HEK293 (cell line): ENCODE measurements around the gene G2E3.

Source experiments
- CTCF ChIA-PET: fragments of 350-600 bp; formaldehyde crosslinking; extraction: SDS; loops from one replicate; lab custom pipeline; 2021; ENCODE audit warnings: antibody characterized with exemption; lab: Yijun Ruan, JAX
- POLR2A ChIA-PET: fragments of 300-600 bp; formaldehyde crosslinking; extraction: SDS; loops from one replicate; lab custom pipeline; 2020; ENCODE audit warnings: antibody characterized with exemption, inconsistent platforms; lab: Yijun Ruan, JAX
- H3K27ac ChIP-seq: fragments of 200-500 bp; sonication (Bioruptor generic); 2 replicates; pipeline ENCODE4 v1.5.1; 2014; ENCODE audit warnings: low read depth, low read length, control low read depth, inconsistent platforms; ENCODE audit errors: extremely low read depth
- H3K36me3 ChIP-seq, 2 experiments: fragments of 200-500 bp in 1 of 2; sonication (Bioruptor generic) in 1 of 2; 1 replicate in 1 of 2; 2 replicates in 1 of 2; pipeline ENCODE4 v1.5.1; 2014 to 2017; ENCODE audit warnings: inconsistent platforms in 2 of 2, low read length in 2 of 2; ENCODE audit not compliant: control insufficient read depth in 2 of 2, insufficient read depth in 1 of 2
- H3K4me1 ChIP-seq: fragments of 200-500 bp; sonication (Bioruptor generic); 2 replicates; pipeline ENCODE4 v1.5.1; 2014; ENCODE audit warnings: mild to moderate bottlenecking, low read length, inconsistent platforms; ENCODE audit not compliant: control insufficient read depth, insufficient read depth
- H3K4me3 ChIP-seq: 2 replicates; pipeline ENCODE4 v1.5.1; 2011; ENCODE audit warnings: low read depth, mild to moderate bottlenecking, control low read depth, low read length, moderate library complexity
- H3K9me3 ChIP-seq: fragments of 200-500 bp; sonication (Bioruptor generic); 2 replicates; pipeline ENCODE4 v1.5.1; 2014; ENCODE audit warnings: low read depth, low read length, inconsistent platforms; ENCODE audit not compliant: control insufficient read depth, insufficient read depth
- BCL11B ChIP-seq: fragments of 450-650 bp; formaldehyde crosslinking; IDR thresholded peaks from 2 replicates; pipeline ENCODE4 v1.5.1; 2016; ENCODE audit warnings: low read depth, missing biosample characterization, missing genetic modification characterization
- EGR2 ChIP-seq: fragments of 450-650 bp; formaldehyde crosslinking; IDR thresholded peaks from 2 replicates; pipeline ENCODE4 v1.5.1; 2016; ENCODE audit warnings: low read depth, missing biosample characterization, missing genetic modification characterization
- GFI1B ChIP-seq: fragments of 450-650 bp; formaldehyde crosslinking; IDR thresholded peaks from 2 replicates; pipeline ENCODE4 v1.5.1; 2016; ENCODE audit warnings: missing biosample characterization, missing genetic modification characterization
- GLIS1 ChIP-seq: fragments of 450-650 bp; formaldehyde crosslinking; IDR thresholded peaks from 2 replicates; pipeline ENCODE4 v1.5.1; 2016; ENCODE audit warnings: missing biosample characterization, missing genetic modification characterization
- KLF10 ChIP-seq: fragments of 450-650 bp; IDR thresholded peaks from 2 replicates; pipeline ENCODE4 v1.5.1; 2018; ENCODE audit warnings: missing biosample characterization, mild to moderate bottlenecking, missing genetic modification characterization
- KLF7 ChIP-seq: fragments of 450-650 bp; formaldehyde crosslinking; IDR thresholded peaks from 2 replicates; pipeline ENCODE4 v1.5.1; 2016; ENCODE audit warnings: missing biosample characterization, missing genetic modification characterization, borderline replicate concordance
- TCF7L2 ChIP-seq: IDR thresholded peaks from 2 replicates; pipeline ENCODE4 v1.6.1; 2011; ENCODE audit warnings: low read depth, mild to moderate bottlenecking, inconsistent platforms, low read length, moderate library complexity, borderline replicate concordance
- ZBTB48 ChIP-seq: fragments of 450-650 bp; formaldehyde crosslinking; IDR thresholded peaks from 2 replicates; pipeline ENCODE4 v1.5.1; 2016; ENCODE audit warnings: missing biosample characterization, missing genetic modification characterization
- ZIC2 ChIP-seq: fragments of 450-650 bp; formaldehyde crosslinking; IDR thresholded peaks from 2 replicates; pipeline ENCODE4 v1.5.1; 2016; ENCODE audit warnings: missing biosample characterization, missing genetic modification characterization
- ZNF140 ChIP-seq: fragments of 450-650 bp; formaldehyde crosslinking; IDR thresholded peaks from 2 replicates; pipeline ENCODE4 v1.5.1; 2016; ENCODE audit warnings: missing biosample characterization, missing genetic modification characterization
- ZNF169 ChIP-seq: fragments of 450-650 bp; formaldehyde crosslinking; IDR thresholded peaks from 2 replicates; pipeline ENCODE4 v1.5.1; 2016; ENCODE audit warnings: missing biosample characterization, missing genetic modification characterization
- ZNF211 ChIP-seq: fragments of 450-650 bp; formaldehyde crosslinking; IDR thresholded peaks from 2 replicates; pipeline ENCODE4 v1.5.1; 2016; ENCODE audit warnings: low read depth, missing biosample characterization, missing genetic modification characterization
- ZNF404 ChIP-seq: fragments of 450-650 bp; formaldehyde crosslinking; IDR thresholded peaks from 2 replicates; pipeline ENCODE4 v1.5.1; 2017; ENCODE audit warnings: missing biosample characterization, missing genetic modification characterization
- ZNF423 ChIP-seq: fragments of 450-650 bp; formaldehyde crosslinking; IDR thresholded peaks from 2 replicates; pipeline ENCODE4 v1.5.1; 2016; ENCODE audit warnings: missing biosample characterization, missing genetic modification characterization
- ZNF626 ChIP-seq: fragments of 450-650 bp; sonication (Bioruptor Pico); formaldehyde crosslinking; IDR thresholded peaks from 2 replicates; pipeline ENCODE4 v1.5.1; 2018; ENCODE audit warnings: missing biosample characterization, missing genetic modification characterization, inconsistent platforms
- ZNF629 ChIP-seq: fragments of 450-650 bp; formaldehyde crosslinking; IDR thresholded peaks from 2 replicates; pipeline ENCODE4 v1.5.1; 2017; ENCODE audit warnings: missing biosample characterization, missing genetic modification characterization
- ZNF660 ChIP-seq: fragments of 450-650 bp; IDR thresholded peaks from 2 replicates; pipeline ENCODE4 v1.5.1; 2018; ENCODE audit warnings: missing biosample characterization, mild to moderate bottlenecking, missing genetic modification characterization
- ZSCAN23 ChIP-seq: fragments of 450-650 bp; formaldehyde crosslinking; IDR thresholded peaks from 2 replicates; pipeline ENCODE4 v1.5.1; 2016; ENCODE audit warnings: missing biosample characterization, missing genetic modification characterization
- TF ChIP-seq, protein P1 (sequence below): fragments of 450-650 bp; formaldehyde crosslinking; IDR thresholded peaks from 2 replicates; pipeline ENCODE4 v1.5.1; 2016; ENCODE audit warnings: missing biosample characterization, missing genetic modification characterization
- TF ChIP-seq, protein P2 (sequence below): fragments of 450-650 bp; IDR thresholded peaks from 2 replicates; pipeline ENCODE4 v1.5.1; 2018; ENCODE audit warnings: missing biosample characterization, mild to moderate bottlenecking, missing genetic modification characterization
- TF ChIP-seq, protein P3 (sequence below): fragments of 450-650 bp; formaldehyde crosslinking; IDR thresholded peaks from 2 replicates; pipeline ENCODE4 v1.5.1; 2016; ENCODE audit warnings: missing biosample characterization, missing genetic modification characterization
- TF ChIP-seq, protein P4 (sequence below): fragments of 450-650 bp; formaldehyde crosslinking; conservative IDR thresholded peaks from 2 replicates; pipeline ENCODE4 v1.5.1; 2016; ENCODE audit warnings: low read depth, missing biosample characterization, missing genetic modification characterization

G2E3 gene

DNA sequence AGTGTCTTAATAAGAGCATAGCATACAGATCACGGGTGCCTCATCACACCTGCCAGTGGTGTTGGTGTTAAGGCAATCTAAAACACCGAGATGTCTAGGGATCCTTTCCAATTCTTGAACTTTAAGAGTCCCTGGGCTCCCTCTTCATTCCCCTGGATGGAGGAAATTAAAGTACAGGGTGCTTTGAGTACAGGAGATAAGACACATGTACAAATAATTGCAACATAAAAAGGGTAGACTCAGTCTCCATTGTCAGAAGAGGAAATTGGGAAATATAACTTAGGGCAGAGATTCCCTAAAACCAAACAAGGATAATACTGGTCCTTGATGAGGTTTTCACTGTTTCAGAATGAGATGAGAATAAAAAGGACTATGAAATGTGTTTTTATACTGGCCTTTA, 98.1 kb downstream of the G2E3 start:
- H3K4me1 ChIP-seq, result no peaks in the 10 kb centered on the region
- ChIA-PET CTCF (interaction anchor here (0.7 to 1.0 kb wide), 2 partner anchors 9 to 14 kb away, joined by 3 read pairs; no protein-coding TSS in a partner anchor), POLR2A (no interaction called here)
- no peak overlapping the region for H3K27ac ChIP-seq
- H3K36me3 ChIP-seq, result peaks cover 46 to 75% of the 10 kb centered on the region in 2 experiments
- no peak overlapping the region for H3K4me3 ChIP-seq
- no peak for TF ChIP-seq KLF7
- TF ChIP-seq, protein P1, sequence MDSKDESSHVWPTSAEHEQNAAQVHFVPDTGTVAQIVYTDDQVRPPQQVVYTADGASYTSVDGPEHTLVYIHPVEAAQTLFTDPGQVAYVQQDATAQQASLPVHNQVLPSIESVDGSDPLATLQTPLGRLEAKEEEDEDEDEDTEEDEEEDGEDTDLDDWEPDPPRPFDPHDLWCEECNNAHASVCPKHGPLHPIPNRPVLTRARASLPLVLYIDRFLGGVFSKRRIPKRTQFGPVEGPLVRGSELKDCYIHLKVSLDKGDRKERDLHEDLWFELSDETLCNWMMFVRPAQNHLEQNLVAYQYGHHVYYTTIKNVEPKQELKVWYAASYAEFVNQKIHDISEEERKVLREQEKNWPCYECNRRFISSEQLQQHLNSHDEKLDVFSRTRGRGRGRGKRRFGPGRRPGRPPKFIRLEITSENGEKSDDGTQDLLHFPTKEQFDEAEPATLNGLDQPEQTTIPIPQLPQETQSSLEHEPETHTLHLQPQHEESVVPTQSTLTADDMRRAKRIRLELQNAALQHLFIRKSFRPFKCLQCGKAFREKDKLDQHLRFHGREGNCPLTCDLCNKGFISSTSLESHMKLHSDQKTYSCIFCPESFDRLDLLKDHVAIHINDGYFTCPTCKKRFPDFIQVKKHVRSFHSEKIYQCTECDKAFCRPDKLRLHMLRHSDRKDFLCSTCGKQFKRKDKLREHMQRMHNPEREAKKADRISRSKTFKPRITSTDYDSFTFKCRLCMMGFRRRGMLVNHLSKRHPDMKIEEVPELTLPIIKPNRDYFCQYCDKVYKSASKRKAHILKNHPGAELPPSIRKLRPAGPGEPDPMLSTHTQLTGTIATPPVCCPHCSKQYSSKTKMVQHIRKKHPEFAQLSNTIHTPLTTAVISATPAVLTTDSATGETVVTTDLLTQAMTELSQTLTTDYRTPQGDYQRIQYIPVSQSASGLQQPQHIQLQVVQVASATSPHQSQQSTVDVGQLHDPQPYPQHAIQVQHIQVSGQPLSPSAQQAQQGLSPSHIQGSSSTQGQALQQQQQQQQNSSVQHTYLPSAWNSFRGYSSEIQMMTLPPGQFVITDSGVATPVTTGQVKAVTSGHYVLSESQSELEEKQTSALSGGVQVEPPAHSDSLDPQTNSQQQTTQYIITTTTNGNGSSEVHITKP (tag by site-specific recombination), result no peak
- 0 out of 2 replicates have a peak, but pooled peaks have one; percentile 36 for TF ChIP-seq ZBTB48
- TF ChIP-seq, protein P2, sequence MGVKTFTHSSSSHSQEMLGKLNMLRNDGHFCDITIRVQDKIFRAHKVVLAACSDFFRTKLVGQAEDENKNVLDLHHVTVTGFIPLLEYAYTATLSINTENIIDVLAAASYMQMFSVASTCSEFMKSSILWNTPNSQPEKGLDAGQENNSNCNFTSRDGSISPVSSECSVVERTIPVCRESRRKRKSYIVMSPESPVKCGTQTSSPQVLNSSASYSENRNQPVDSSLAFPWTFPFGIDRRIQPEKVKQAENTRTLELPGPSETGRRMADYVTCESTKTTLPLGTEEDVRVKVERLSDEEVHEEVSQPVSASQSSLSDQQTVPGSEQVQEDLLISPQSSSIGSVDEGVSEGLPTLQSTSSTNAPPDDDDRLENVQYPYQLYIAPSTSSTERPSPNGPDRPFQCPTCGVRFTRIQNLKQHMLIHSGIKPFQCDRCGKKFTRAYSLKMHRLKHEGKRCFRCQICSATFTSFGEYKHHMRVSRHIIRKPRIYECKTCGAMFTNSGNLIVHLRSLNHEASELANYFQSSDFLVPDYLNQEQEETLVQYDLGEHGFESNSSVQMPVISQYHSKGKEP (tag by site-specific recombination), result no peak
- H3K9me3 ChIP-seq, result no peaks in the 10 kb centered on the region

DNA sequence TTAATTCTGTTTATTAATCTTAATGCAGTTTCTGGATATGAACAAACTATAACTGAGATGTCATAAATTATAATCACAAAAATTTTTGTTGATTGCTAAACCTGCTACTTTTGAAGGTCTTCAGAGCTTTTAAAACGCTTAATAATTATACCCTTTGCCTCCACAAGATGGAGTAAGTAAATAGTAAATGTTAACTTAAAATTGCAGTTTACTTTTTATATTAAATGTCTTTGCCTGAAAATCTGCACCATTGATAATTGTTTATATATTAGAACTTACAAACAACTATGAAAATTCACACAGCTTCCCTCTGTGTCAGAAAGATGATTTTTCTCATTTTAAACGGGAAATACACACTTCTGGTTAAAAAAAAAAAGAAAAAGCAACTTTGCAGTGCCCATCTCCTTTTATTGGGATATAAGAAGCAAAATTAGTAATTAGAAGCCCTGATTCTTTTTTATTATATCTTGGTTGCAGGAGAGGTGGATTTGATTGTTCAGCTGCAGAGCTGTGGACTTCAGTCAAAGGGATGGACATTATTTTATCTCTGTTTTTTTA, 98.7 kb downstream of the G2E3 start:
- no peak for TF ChIP-seq ZNF140
- no peak for TF ChIP-seq ZNF169 (tag by site-specific recombination)
- TF ChIP-seq ZNF660 (tag by site-specific recombination), result no peak
- no peak for TF ChIP-seq GLIS1 (tag by site-specific recombination)
- no peak for TF ChIP-seq BCL11B (tag by site-specific recombination)
- no peak for TF ChIP-seq GFI1B (tag by site-specific recombination)
- TF ChIP-seq, protein P3, sequence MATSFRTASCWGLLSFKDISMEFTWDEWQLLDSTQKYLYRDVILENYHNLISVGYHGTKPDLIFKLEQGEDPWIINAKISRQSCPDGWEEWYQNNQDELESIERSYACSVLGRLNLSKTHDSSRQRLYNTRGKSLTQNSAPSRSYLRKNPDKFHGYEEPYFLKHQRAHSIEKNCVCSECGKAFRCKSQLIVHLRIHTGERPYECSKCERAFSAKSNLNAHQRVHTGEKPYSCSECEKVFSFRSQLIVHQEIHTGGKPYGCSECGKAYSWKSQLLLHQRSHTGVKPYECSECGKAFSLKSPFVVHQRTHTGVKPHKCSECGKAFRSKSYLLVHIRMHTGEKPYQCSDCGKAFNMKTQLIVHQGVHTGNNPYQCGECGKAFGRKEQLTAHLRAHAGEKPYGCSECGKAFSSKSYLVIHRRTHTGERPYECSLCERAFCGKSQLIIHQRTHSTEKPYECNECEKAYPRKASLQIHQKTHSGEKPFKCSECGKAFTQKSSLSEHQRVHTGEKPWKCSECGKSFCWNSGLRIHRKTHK (tag by site-specific recombination), result no peak
- TF ChIP-seq KLF10 (tag by site-specific recombination), result no peak
- no peak for TF ChIP-seq ZNF404
- TF ChIP-seq EGR2, result no peak
- TF ChIP-seq ZNF211 (tag by site-specific recombination), result no peak
- TF ChIP-seq, all 188 proteins: peak for 0
- POLR2A ChIA-PET, result no interaction called here

DNA sequence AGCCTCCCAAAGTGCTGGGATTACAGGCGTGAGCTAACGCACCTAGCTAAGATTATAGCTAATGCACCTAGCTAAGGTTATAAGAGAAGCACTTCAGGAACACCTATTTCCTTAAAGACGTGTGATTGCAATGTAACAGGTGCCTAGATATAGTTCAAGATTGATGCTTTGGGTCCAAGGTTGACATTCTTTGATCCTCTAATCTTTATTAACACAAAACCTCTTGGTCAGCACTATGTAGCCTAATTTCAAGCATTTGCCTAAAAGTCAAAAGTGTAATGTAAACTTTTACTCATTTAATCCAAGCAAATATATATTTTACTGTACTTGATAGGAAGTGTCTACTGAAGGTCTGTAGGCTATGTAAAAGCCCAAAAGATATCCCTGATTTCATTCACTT, 99.7 kb downstream of the G2E3 start:
- H3K27ac ChIP-seq, result no peak overlapping the region
- H3K9me3 ChIP-seq, result no peaks in the 10 kb centered on the region
- peaks cover 35 to 73% of the 10 kb centered on the region in 2 experiments for H3K36me3 ChIP-seq
- H3K4me1 ChIP-seq, result no peaks in the 10 kb centered on the region
- ChIA-PET CTCF (interaction anchor here (0.6 kb wide), 1 partner anchor 20 kb away, joined by 4 read pairs; no protein-coding TSS in a partner anchor), POLR2A (no interaction called here)
- no peak overlapping the region for H3K4me3 ChIP-seq
- no peak for TF ChIP-seq ZNF629
- TF ChIP-seq, protein P4, sequence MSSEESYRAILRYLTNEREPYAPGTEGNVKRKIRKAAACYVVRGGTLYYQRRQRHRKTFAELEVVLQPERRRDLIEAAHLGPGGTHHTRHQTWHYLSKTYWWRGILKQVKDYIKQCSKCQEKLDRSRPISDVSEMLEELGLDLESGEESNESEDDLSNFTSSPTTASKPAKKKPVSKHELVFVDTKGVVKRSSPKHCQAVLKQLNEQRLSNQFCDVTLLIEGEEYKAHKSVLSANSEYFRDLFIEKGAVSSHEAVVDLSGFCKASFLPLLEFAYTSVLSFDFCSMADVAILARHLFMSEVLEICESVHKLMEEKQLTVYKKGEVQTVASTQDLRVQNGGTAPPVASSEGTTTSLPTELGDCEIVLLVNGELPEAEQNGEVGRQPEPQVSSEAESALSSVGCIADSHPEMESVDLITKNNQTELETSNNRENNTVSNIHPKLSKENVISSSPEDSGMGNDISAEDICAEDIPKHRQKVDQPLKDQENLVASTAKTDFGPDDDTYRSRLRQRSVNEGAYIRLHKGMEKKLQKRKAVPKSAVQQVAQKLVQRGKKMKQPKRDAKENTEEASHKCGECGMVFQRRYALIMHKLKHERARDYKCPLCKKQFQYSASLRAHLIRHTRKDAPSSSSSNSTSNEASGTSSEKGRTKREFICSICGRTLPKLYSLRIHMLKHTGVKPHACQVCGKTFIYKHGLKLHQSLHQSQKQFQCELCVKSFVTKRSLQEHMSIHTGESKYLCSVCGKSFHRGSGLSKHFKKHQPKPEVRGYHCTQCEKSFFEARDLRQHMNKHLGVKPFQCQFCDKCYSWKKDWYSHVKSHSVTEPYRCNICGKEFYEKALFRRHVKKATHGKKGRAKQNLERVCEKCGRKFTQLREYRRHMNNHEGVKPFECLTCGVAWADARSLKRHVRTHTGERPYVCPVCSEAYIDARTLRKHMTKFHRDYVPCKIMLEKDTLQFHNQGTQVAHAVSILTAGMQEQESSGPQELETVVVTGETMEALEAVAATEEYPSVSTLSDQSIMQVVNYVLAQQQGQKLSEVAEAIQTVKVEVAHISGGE (tag by site-specific recombination), result no peak
- no peak for TF ChIP-seq ZNF423
- no peak for TF ChIP-seq ZNF140
- TF ChIP-seq TCF7L2, result no peak
- TF ChIP-seq ZNF626 (tag by site-specific recombination), result no peak
- no peak for TF ChIP-seq ZIC2 (tag by site-specific recombination)
- no peak for TF ChIP-seq EGR2
- TF ChIP-seq ZSCAN23, result no peak

More for the DNA sequence above, 98.7 kb downstream of the G2E3 start:
- no peak overlapping the region for H3K27ac ChIP-seq
- peaks cover 44 to 77% of the 10 kb centered on the region in 2 experiments for H3K36me3 ChIP-seq
- CTCF ChIA-PET, result interaction anchor here (0.6 to 1.0 kb wide), 5 partner anchors 9 to 283 kb away, joined by 3 to 12 read pairs (median 3); no protein-coding TSS in a partner anchor
- H3K4me3 ChIP-seq, result no peak overlapping the region
- H3K4me1 ChIP-seq, result no peaks in the 10 kb centered on the region
- no peaks in the 10 kb centered on the region for H3K9me3 ChIP-seq
